HepG2 (cell line): ENCODE data around the gene ITGB5. TPM values are rescaled to one million over a fixed set of nuclear protein-coding genes. Genes with fewer than 3 reads are reported as not detected.

Experiments used
- ATAC-seq: fragments of 200-7000 bp; cut with Tn5 transposase; 3 replicates; pipeline ENCODE4 v1.9.1; 2020; ENCODE audit warnings: mild to moderate bottlenecking, moderate library complexity
- BruUV-seq: library from RNA; stranded (reverse); fragments of 400-500 nt; replicated peaks from 2 replicates; lab custom pipeline; 2021; lab: Mats Ljungman, UMichigan
- CTCF ChIA-PET: fragments of 300-600 bp; formaldehyde crosslinking; extraction: SDS; loops from one replicate; lab custom pipeline; 2021; ENCODE audit warnings: low total read pairs, inconsistent platforms, low intra/inter-chr PET ratio; lab: Yijun Ruan, JAX
- POLR2A ChIA-PET: fragments of 350-600 bp; sonication (Branson Sonifier 250); formaldehyde crosslinking; loops from one replicate; lab custom pipeline; 2020; ENCODE audit warnings: antibody characterized with exemption, inconsistent platforms; lab: Yijun Ruan, JAX
- DNase-seq: peaks from one replicate; pipeline ENCODE4 v3.0.0-alpha.2; 2015; ENCODE audit warnings: low spot score
- FAIRE-seq: peaks from 3 replicates; lab custom pipeline; 2011; peaks lifted over from hg19 to GRCh38; lab: Jason Lieb, UNC
- H2AFZ ChIP-seq: one replicate; pipeline ENCODE4 v1.6.1; 2011; ENCODE audit warnings: low read length, inconsistent platforms
- H3K27ac ChIP-seq: fragments of 300-600 bp; 3 replicates; pipeline ENCODE4 v1.8.0; 2011; ENCODE audit warnings: mixed run types, mild to moderate bottlenecking, mixed read lengths, low read length, inconsistent platforms; ENCODE audit not compliant: insufficient read depth; ENCODE audit errors: extremely low read length
- H3K27me3 ChIP-seq, 2 experiments: fragments of 200-600 bp in 1 of 2; 2 replicates in 1 of 2; 3 replicates in 1 of 2; pipeline versions ENCODE4 v1.6.0 to v1.8.0; 2011; ENCODE audit warnings: low read length in 2 of 2, mild to moderate bottlenecking in 2 of 2, moderate library complexity in 2 of 2, inconsistent platforms in 1 of 2; ENCODE audit not compliant: insufficient read depth in 2 of 2, control insufficient read depth in 1 of 2
- H3K36me3 ChIP-seq, 2 experiments: fragments of 200-600 bp in 1 of 2; replicated peaks in 1 of 2; 2 replicates in 1 of 2; 3 replicates in 1 of 2; pipeline versions ENCODE4 v1.5.1 to v1.8.0; 2011; ENCODE audit warnings: low read length in 2 of 2, inconsistent platforms in 1 of 2; ENCODE audit not compliant: insufficient read depth in 2 of 2, control insufficient read depth in 1 of 2
- H3K4me1 ChIP-seq: 2 replicates; pipeline ENCODE4 v1.5.1; 2012; ENCODE audit warnings: low read length, inconsistent platforms; ENCODE audit not compliant: insufficient read depth
- H3K4me2 ChIP-seq: 2 replicates; pipeline ENCODE4 v1.6.0; 2011; ENCODE audit warnings: low read depth, low read length, inconsistent platforms
- H3K4me3 ChIP-seq, 3 experiments: fragments of 200-600 bp in 1 of 3; sonication (generic), shearing (Covaris generic) in 1 of 3; replicated peaks in 1 of 3; 2 replicates each; pipeline ENCODE4 v1.5.1; 2011 to 2016; ENCODE audit warnings: low read length in 3 of 3, inconsistent platforms in 2 of 3, low read depth in 2 of 3, mild to moderate bottlenecking in 2 of 3, control low read depth in 1 of 3, mixed read lengths in 1 of 3; ENCODE audit not compliant: insufficient read depth in 1 of 3
- H3K79me2 ChIP-seq: one replicate; pipeline ENCODE4 v1.6.1; 2011; ENCODE audit warnings: low read length, inconsistent platforms; ENCODE audit not compliant: insufficient read depth
- H3K9ac ChIP-seq: 2 replicates; pipeline ENCODE4 v1.6.0; 2011; ENCODE audit warnings: mild to moderate bottlenecking, low read depth, low read length, inconsistent platforms; ENCODE audit not compliant: insufficient read depth
- H3K9me3 ChIP-seq: 2 replicates; pipeline ENCODE4 v1.5.1; 2012; ENCODE audit warnings: mild to moderate bottlenecking, low read length
- H4K20me1 ChIP-seq: 2 replicates; pipeline ENCODE4 v1.6.0; 2011; ENCODE audit warnings: inconsistent platforms, mild to moderate bottlenecking, low read length, moderate library complexity; ENCODE audit not compliant: insufficient read depth
- EP300 ChIP-seq, 3 experiments: sonication (generic) in 1 of 3; formaldehyde crosslinking in 1 of 3; IDR thresholded peaks; 2 replicates each; pipeline versions ENCODE4 v1.5.1 to v1.6.1; 2011 to 2020; ENCODE audit warnings: low read depth in 2 of 3, low read length in 2 of 3, borderline replicate concordance in 1 of 3, improper control_type of control experiment in 1 of 3, mild to moderate bottlenecking in 1 of 3, missing genetic modification reagents in 1 of 3, moderate library complexity in 1 of 3
- FOSL2 ChIP-seq: sonication (generic); formaldehyde crosslinking; IDR thresholded peaks from 2 replicates; pipeline ENCODE4 v1.4.0; 2020; ENCODE audit warnings: missing genetic modification reagents
- GZF1 ChIP-seq: sonication (generic); formaldehyde crosslinking; IDR thresholded peaks from 2 replicates; pipeline ENCODE4 v1.5.1; 2020; ENCODE audit warnings: mild to moderate bottlenecking, missing genetic modification reagents
- HNF4A ChIP-seq: sonication (generic); formaldehyde crosslinking; IDR thresholded peaks from 2 replicates; pipeline ENCODE4 v1.4.0; 2020; ENCODE audit warnings: missing genetic modification reagents
- HOXA3 ChIP-seq: sonication (generic); formaldehyde crosslinking; IDR thresholded peaks from 2 replicates; pipeline ENCODE4 v1.5.0; 2020; ENCODE audit warnings: missing genetic modification reagents
- MED1 ChIP-seq: sonication (generic); formaldehyde crosslinking; IDR thresholded peaks from 2 replicates; pipeline ENCODE4 v1.4.0; 2020; ENCODE audit warnings: missing genetic modification reagents
- NCOA1 ChIP-seq: sonication (generic); formaldehyde crosslinking; IDR thresholded peaks from 2 replicates; pipeline ENCODE4 v1.9.0; 2021; ENCODE audit warnings: missing genetic modification reagents
- NR2F1 ChIP-seq, 2 experiments: fragments of 450-650 bp in 1 of 2; formaldehyde crosslinking in 1 of 2; IDR thresholded peaks; 2 replicates each; pipeline versions ENCODE4 v1.5.0 to v1.6.1; 2016 to 2020; ENCODE audit warnings: mild to moderate bottlenecking in 1 of 2, missing compliant biosample characterization in 1 of 2, missing genetic modification reagents in 1 of 2, moderate library complexity in 1 of 2
- NR2F6 ChIP-seq, 2 experiments: IDR thresholded peaks; 2 replicates each; pipeline ENCODE4 v1.6.1; 2016; ENCODE audit warnings: antibody characterized with exemption in 1 of 2, mild to moderate bottlenecking in 1 of 2
- POLR2G ChIP-seq: fragments of 200-400 bp; formaldehyde crosslinking; IDR thresholded peaks from 2 replicates; pipeline ENCODE4 v1.6.1; 2018; ENCODE audit warnings: mild to moderate bottlenecking, low read depth, low read length, moderate library complexity
- RARA ChIP-seq: IDR thresholded peaks from 2 replicates; pipeline ENCODE4 v1.6.1; 2016; ENCODE audit warnings: missing genetic modification reagents, missing compliant biosample characterization
- SAP130 ChIP-seq: IDR thresholded peaks from 2 replicates; pipeline ENCODE4 v1.6.1; 2016; ENCODE audit warnings: low read depth
- TCF7 ChIP-seq: sonication (generic); IDR thresholded peaks from 2 replicates; pipeline ENCODE4 v1.6.1; 2016; ENCODE audit warnings: antibody characterized with exemption, low read depth
- ZNF24 ChIP-seq: fragments of 450-650 bp; IDR thresholded peaks from 2 replicates; pipeline ENCODE4 v1.6.1; 2017; ENCODE audit warnings: antibody characterized with exemption, mild to moderate bottlenecking
- ZNF264 ChIP-seq: sonication (generic); formaldehyde crosslinking; IDR thresholded peaks from 2 replicates; pipeline ENCODE4 v1.4.0; 2020; ENCODE audit warnings: missing genetic modification reagents
- ZNF546 ChIP-seq: sonication (generic); formaldehyde crosslinking; conservative IDR thresholded peaks from 2 replicates; pipeline ENCODE4 v1.8.1; 2023; ENCODE audit warnings: mild to moderate bottlenecking, missing genetic modification reagents
- ZSCAN20 ChIP-seq: sonication (generic); formaldehyde crosslinking; IDR thresholded peaks from 2 replicates; pipeline ENCODE4 v1.4.0; 2020; ENCODE audit warnings: missing genetic modification reagents, mild to moderate bottlenecking, borderline replicate concordance
- WGBS: methylation state at CpG from one replicate; pipeline ENCODE4 v1.1.6; 2017; ENCODE audit warnings: low lambda C conversion rate; 5-methylcytosine and 5-hydroxymethylcytosine counted together
- in situ Hi-C: cut with HindIII; loops from 2 replicates; pipeline ENCODE4 v1.10.0; 2017; ENCODE audit warnings: low pct_unique_long_range_greater_than_20kb; ENCODE audit not compliant: extremely low pct_ligation_motif_present
- intact Hi-C: fragments of 100-400 bp; cut with micrococcal nuclease; formaldehyde crosslinking; loops from one replicate; pipeline ENCODE4 v1.10.0; 2022; ENCODE audit not compliant: unreplicated experiment
- polyA plus RNA-seq, 8 experiments: library from polyadenylated mRNA; depleted of rRNA in 3 of 8; stranded (reverse) in 7 of 8; unstranded in 1 of 8; fragments of >200 nt; fragmentation: Illumina TruSeq in 4 of 8; extraction: Trizol in 4 of 8; gene quantifications; 2 replicates each; pipeline versions ENCODE4 v1.2.1 to v1.2.3, GENCODE V29; 2011 to 2016; ENCODE audit warnings: low read depth in 4 of 8, missing spikeins in 1 of 8, mixed read lengths in 1 of 8; ENCODE audit not compliant: insufficient read depth in 1 of 8
- total RNA-seq, 5 experiments: library from RNA; depleted of rRNA; stranded (reverse); fragments of >200 nt; fragmentation: Illumina TruSeq; extraction: Trizol; gene quantifications; 2 replicates each; pipeline ENCODE4 v1.2.3, GENCODE V29; 2016; ENCODE audit warnings: low read depth in 1 of 5
- TF ChIP-seq, protein P1 (sequence below): sonication (generic); formaldehyde crosslinking; IDR thresholded peaks from 2 replicates; pipeline ENCODE4 v1.4.0; 2020; ENCODE audit warnings: missing genetic modification reagents, mild to moderate bottlenecking, borderline replicate concordance
- TF ChIP-seq, protein P2 (sequence below): IDR thresholded peaks from 2 replicates; pipeline ENCODE4 v1.6.1; 2016; ENCODE audit warnings: missing genetic modification reagents, missing compliant biosample characterization
- TF ChIP-seq, protein P3 (sequence below): sonication (generic); formaldehyde crosslinking; IDR thresholded peaks from 2 replicates; pipeline ENCODE4 v1.5.1; 2020; ENCODE audit warnings: missing genetic modification reagents, mild to moderate bottlenecking, borderline replicate concordance

ITGB5 gene
- total and polyA plus RNA-seq, 2 of the 13 experiments (the other 11 are each of a cell fraction or from before 2014, with no cell fraction given), result 74.1 to 343 TPM

DNA sequence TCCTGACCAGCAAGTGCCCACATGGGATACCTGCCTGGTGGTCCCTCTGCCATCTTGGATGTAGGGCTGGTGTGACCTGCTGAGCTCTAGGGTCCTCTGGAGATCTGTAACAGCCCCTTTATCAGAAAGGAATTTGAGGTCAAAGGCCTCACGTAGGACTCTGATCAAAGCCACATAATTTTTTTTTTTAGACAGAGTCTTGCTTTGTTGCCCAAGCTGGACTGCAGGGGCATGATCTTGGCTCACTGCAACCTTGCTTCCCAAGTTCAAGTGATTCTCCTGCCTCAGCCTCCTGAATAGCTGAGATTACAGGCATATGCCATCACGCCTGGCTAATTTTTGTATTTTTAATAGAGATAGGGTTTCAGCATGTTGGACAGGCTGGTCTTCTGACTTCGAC is 9.5 kb downstream of the ITGB5 start:
- no peak overlapping the region for H2AFZ ChIP-seq
- FAIRE-seq (no peak), ATAC-seq (no peak), DNase-seq (peak; percentile 41)
- peaks cover 3 to 15% of the 10 kb centered on the region in 2 experiments for H3K36me3 ChIP-seq
- H3K27ac ChIP-seq, result peak overlapping the region; percentile 64
- CTCF ChIA-PET, result no interaction called here
- BruUV-seq, result no TSS peak
- no peak overlapping the region for H3K4me3 ChIP-seq
- no peaks in the 10 kb centered on the region for H3K9me3 ChIP-seq
- peaks cover 97% of the 10 kb centered on the region for H3K4me1 ChIP-seq
- H3K27me3 ChIP-seq, result no peaks in the 10 kb centered on the region
- 0 out of 2 replicates have a peak overlapping the region, but pooled peaks have one; percentile 45 for H3K9ac ChIP-seq
- peak overlapping the region; percentile 55 for H3K4me2 ChIP-seq
- in situ Hi-C loops (loop anchor here (5.0 kb wide), 1 partner anchor 40 kb away; no protein-coding TSS in a partner anchor), intact Hi-C loops (loop anchor here (1.0 kb wide), 1 partner anchor 43 kb away; no protein-coding TSS in a partner anchor)
- peaks cover 81% of the 10 kb centered on the region for H3K79me2 ChIP-seq
- POLR2A ChIA-PET, result interaction anchor here (1.2 to 3.8 kb wide), 4 partner anchors 9 to 63 kb away, joined by 4 to 19 read pairs (median 11); partner anchors contain the start of gene ITGB5
- H4K20me1 ChIP-seq, result no peaks in the 10 kb centered on the region; the same call in 1 of the 2 replicates
- WGBS, result 92% methylated on average over 2 of the region's 3 CpGs
- TF ChIP-seq RARA (peak; percentile 41), HNF4A (CRISPR knock-in tag) (peak; percentile 30; the same call in 1 of the 2 replicates), NCOA1 (CRISPR knock-in tag) (no peak), POLR2G (no peak), ZNF546 (CRISPR knock-in tag) (no peak), TCF7 (peak; percentile 31; the same call in 1 of the 2 replicates), ZNF264 (CRISPR knock-in tag) (no peak), NR2F6 (IDR thresholded peaks at IDR 0.05) (0 out of 2 replicates have a peak, but pooled peaks have one; percentile 43), NR2F6 (CRISPR knock-in tag; IDR thresholded peaks at IDR 0.05) (peak; percentile 34; the same call in 1 of the 2 replicates), ZSCAN20 (no peak), HOXA3 (CRISPR knock-in tag) (no peak), SAP130 (0 out of 2 replicates have a peak, but pooled peaks have one; percentile 15), NR2F1 (CRISPR knock-in tag; IDR thresholded peaks at IDR 0.05) (peak in 1 of 2 experiments; percentile 63; a peak in 1 of 4 replicates), FOSL2 (CRISPR knock-in tag) (peak; percentile 29), ZNF24 (no peak), GZF1 (CRISPR knock-in tag) (no peak), EP300 (IDR thresholded peaks at IDR 0.05; ENCODE audit: low read depth in 2 of 2, low read length in 2 of 2) (no peak), EP300 (CRISPR knock-in tag; IDR thresholded peaks at IDR 0.05; ENCODE audit: borderline replicate concordance) (no peak), MED1 (CRISPR knock-in tag) (peak; percentile 58)
- TF ChIP-seq, protein P1, sequence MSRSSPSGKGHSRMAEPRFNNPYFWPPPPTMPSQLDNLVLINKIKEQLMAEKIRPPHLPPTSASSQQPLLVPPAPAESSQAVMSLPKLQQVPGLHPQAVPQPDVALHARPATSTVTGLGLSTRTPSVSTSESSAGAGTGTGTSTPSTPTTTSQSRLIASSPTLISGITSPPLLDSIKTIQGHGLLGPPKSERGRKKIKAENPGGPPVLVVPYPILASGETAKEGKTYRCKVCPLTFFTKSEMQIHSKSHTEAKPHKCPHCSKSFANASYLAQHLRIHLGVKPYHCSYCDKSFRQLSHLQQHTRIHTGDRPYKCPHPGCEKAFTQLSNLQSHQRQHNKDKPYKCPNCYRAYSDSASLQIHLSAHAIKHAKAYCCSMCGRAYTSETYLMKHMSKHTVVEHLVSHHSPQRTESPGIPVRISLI (CRISPR knock-in tag), result peak; percentile 64; the same call in 1 of the 2 replicates
- TF ChIP-seq, protein P2, sequence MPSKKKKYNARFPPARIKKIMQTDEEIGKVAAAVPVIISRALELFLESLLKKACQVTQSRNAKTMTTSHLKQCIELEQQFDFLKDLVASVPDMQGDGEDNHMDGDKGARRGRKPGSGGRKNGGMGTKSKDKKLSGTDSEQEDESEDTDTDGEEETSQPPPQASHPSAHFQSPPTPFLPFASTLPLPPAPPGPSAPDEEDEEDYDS, result no peak
- TF ChIP-seq, protein P3, sequence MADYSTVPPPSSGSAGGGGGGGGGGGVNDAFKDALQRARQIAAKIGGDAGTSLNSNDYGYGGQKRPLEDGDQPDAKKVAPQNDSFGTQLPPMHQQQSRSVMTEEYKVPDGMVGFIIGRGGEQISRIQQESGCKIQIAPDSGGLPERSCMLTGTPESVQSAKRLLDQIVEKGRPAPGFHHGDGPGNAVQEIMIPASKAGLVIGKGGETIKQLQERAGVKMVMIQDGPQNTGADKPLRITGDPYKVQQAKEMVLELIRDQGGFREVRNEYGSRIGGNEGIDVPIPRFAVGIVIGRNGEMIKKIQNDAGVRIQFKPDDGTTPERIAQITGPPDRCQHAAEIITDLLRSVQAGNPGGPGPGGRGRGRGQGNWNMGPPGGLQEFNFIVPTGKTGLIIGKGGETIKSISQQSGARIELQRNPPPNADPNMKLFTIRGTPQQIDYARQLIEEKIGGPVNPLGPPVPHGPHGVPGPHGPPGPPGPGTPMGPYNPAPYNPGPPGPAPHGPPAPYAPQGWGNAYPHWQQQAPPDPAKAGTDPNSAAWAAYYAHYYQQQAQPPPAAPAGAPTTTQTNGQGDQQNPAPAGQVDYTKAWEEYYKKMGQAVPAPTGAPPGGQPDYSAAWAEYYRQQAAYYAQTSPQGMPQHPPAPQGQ (CRISPR knock-in tag), result no peak
